Neural progenitor cell (in vitro differentiated cells): ENCODE results near the gene P2RY6. TPM values are rescaled to one million over a fixed set of nuclear protein-coding genes. Genes with fewer than 3 reads are reported as not detected.

Experiments used
- DNase-seq: peaks from one replicate; pipeline ENCODE4 v3.0.0-alpha.2; 2016; ENCODE audit warnings: low spot score
- H2AFZ ChIP-seq: fragments of 200-600 bp; sonication (generic); replicated peaks from 2 replicates; pipeline ENCODE4 v1.6.1; 2016; ENCODE audit warnings: antibody characterized with exemption
- H3F3A ChIP-seq: fragments of 200-600 bp; sonication (generic); 2 replicates; pipeline ENCODE4 v1.6.1; 2016; ENCODE audit warnings: antibody characterized with exemption, low read depth
- H3K27ac ChIP-seq: fragments of 200-600 bp; sonication (generic); 2 replicates; pipeline ENCODE4 v1.5.1; 2016; ENCODE audit warnings: mild to moderate bottlenecking
- H3K27me3 ChIP-seq: fragments of 200-600 bp; sonication (generic); 2 replicates; pipeline ENCODE4 v1.6.1; 2016; ENCODE audit warnings: mild to moderate bottlenecking, moderate library complexity
- H3K36me3 ChIP-seq: fragments of 200-600 bp; sonication (generic); 2 replicates; pipeline ENCODE4 v1.5.1; 2016
- H3K4me1 ChIP-seq: fragments of 200-600 bp; sonication (generic); 2 replicates; pipeline ENCODE4 v1.6.1; 2016; ENCODE audit warnings: mixed run types
- H3K4me2 ChIP-seq: fragments of 200-600 bp; sonication (generic); 2 replicates; pipeline ENCODE4 v1.6.1; 2016
- H3K4me3 ChIP-seq: fragments of 200-600 bp; sonication (generic); 2 replicates; pipeline ENCODE4 v1.5.1; 2016
- H3K79me2 ChIP-seq: fragments of 200-600 bp; sonication (generic); 2 replicates; pipeline ENCODE4 v1.6.1; 2016; ENCODE audit warnings: low read depth
- H3K9ac ChIP-seq: fragments of 200-600 bp; sonication (generic); 2 replicates; pipeline ENCODE4 v1.6.1; 2016
- H3K9me3 ChIP-seq: fragments of 200-600 bp; sonication (generic); 2 replicates; pipeline ENCODE4 v1.5.1; 2016; ENCODE audit warnings: low read depth
- H4K20me1 ChIP-seq: fragments of 200-600 bp; sonication (generic); 2 replicates; pipeline ENCODE4 v1.6.1; 2016; ENCODE audit warnings: low read depth
- H3K27ac Mint-ChIP-seq: 3 replicates; pipeline ENCODE4 v1.8.0; 2021; ENCODE audit warnings: mixed read lengths
- H3K27me3 Mint-ChIP-seq: 2 replicates; pipeline ENCODE4 v1.8.0; 2022; ENCODE audit warnings: low read depth, mild to moderate bottlenecking, inconsistent platforms, moderate library complexity, mixed read lengths; ENCODE audit not compliant: insufficient read depth
- H3K36me3 Mint-ChIP-seq: 3 replicates; pipeline ENCODE4 v1.8.0; 2021; ENCODE audit warnings: mixed read lengths
- H3K4me1 Mint-ChIP-seq: 3 replicates; pipeline ENCODE4 v1.8.0; 2021; ENCODE audit warnings: mixed read lengths
- H3K4me3 Mint-ChIP-seq: 3 replicates; pipeline ENCODE4 v1.8.0; 2021; ENCODE audit warnings: mild to moderate bottlenecking, moderate library complexity, mixed read lengths
- H3K9me3 Mint-ChIP-seq: 3 replicates; pipeline ENCODE4 v1.8.0; 2020; ENCODE audit warnings: mixed read lengths
- EZH2 ChIP-seq: fragments of 200-600 bp; sonication (generic); IDR thresholded peaks from 2 replicates; pipeline ENCODE4 v1.6.1; 2017; ENCODE audit warnings: antibody characterized with exemption, mild to moderate bottlenecking, moderate library complexity
- EZH2phosphoT487 ChIP-seq: fragments of 200-600 bp; sonication (generic); IDR thresholded peaks from 2 replicates; pipeline ENCODE4 v1.6.1; 2017; ENCODE audit warnings: antibody characterized with exemption
- total RNA-seq: library from RNA; depleted of rRNA; stranded (reverse); fragments of >200 nt; gene quantifications from 2 replicates; pipeline ENCODE4 v1.2.3, GENCODE V29; 2015; ENCODE audit warnings: low replicate concordance
- TF ChIP-seq, protein P1 (sequence below): fragments of 200-600 bp; sonication (generic); IDR thresholded peaks from 2 replicates; pipeline ENCODE4 v1.5.1; 2017; ENCODE audit warnings: antibody characterized with exemption, mild to moderate bottlenecking

The P2RY6 gene
- total RNA-seq, 1 donor from 2014 or later = not detected

DNA sequence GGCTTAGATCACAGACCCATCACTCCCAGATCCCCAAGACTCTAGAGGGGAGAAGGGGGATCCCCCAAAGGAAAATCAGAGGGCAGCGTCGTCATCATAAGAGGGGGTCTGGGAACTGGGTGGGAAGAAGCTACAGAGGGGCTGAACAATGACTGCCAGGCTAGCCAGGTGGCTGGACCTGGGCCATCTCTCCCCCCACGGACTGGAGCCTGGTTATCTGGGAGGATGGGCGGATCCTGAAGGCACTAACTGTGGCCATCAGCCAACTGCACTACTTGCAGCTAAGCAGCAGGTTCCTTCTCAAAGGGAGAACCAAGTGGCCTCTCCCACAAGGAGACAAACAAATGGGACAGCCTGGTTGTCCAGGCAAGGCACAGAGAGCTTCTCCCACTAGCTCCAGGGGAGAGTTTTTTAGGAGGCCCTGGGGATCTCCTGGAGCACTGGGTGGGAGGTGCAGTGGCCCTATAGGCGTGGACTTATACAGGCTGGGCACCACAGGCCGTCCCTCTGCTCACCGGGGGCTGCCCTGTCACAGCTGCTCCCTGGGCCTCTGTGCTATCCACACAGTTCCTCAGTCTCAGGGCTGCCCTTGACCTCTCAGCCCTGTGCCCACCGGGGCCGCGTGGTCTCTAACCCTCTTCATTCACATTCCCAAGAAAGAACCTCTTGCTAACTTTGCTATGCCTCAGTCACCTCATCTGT, 15.4 kb downstream of the P2RY6 start:
- H3K9me3 ChIP-seq = no peaks in the 10 kb centered on the region
- H3K79me2 ChIP-seq = no peaks in the 10 kb centered on the region
- no peak overlapping the region for H3K4me3 ChIP-seq
- H3F3A ChIP-seq = no peaks in the 10 kb centered on the region
- no peak for DNase-seq
- no peaks in the 10 kb centered on the region for H4K20me1 ChIP-seq
- Mint-ChIP-seq H3K36me3 (no peaks in the 10 kb centered on the region), H3K27ac (peak overlapping the region; percentile 15), H3K4me3 (no peak overlapping the region), H3K27me3 (peaks cover 17% of the 10 kb centered on the region), H3K4me1 (peaks cover 28% of the 10 kb centered on the region), H3K9me3 (no peaks in the 10 kb centered on the region)
- H3K4me1 ChIP-seq = peaks cover 7% of the 10 kb centered on the region
- no peak overlapping the region for H3K27ac ChIP-seq
- H2AFZ ChIP-seq = no peak overlapping the region
- H3K36me3 ChIP-seq = no peaks in the 10 kb centered on the region
- H3K4me2 ChIP-seq = no peak overlapping the region
- no peak for TF ChIP-seq EZH2
- TF ChIP-seq, protein P1, sequence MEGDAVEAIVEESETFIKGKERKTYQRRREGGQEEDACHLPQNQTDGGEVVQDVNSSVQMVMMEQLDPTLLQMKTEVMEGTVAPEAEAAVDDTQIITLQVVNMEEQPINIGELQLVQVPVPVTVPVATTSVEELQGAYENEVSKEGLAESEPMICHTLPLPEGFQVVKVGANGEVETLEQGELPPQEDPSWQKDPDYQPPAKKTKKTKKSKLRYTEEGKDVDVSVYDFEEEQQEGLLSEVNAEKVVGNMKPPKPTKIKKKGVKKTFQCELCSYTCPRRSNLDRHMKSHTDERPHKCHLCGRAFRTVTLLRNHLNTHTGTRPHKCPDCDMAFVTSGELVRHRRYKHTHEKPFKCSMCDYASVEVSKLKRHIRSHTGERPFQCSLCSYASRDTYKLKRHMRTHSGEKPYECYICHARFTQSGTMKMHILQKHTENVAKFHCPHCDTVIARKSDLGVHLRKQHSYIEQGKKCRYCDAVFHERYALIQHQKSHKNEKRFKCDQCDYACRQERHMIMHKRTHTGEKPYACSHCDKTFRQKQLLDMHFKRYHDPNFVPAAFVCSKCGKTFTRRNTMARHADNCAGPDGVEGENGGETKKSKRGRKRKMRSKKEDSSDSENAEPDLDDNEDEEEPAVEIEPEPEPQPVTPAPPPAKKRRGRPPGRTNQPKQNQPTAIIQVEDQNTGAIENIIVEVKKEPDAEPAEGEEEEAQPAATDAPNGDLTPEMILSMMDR = no peak
- TF ChIP-seq EZH2phosphoT487 = no peak
- H3K27me3 ChIP-seq = no peaks in the 10 kb centered on the region
- H3K9ac ChIP-seq = no peak overlapping the region

DNA sequence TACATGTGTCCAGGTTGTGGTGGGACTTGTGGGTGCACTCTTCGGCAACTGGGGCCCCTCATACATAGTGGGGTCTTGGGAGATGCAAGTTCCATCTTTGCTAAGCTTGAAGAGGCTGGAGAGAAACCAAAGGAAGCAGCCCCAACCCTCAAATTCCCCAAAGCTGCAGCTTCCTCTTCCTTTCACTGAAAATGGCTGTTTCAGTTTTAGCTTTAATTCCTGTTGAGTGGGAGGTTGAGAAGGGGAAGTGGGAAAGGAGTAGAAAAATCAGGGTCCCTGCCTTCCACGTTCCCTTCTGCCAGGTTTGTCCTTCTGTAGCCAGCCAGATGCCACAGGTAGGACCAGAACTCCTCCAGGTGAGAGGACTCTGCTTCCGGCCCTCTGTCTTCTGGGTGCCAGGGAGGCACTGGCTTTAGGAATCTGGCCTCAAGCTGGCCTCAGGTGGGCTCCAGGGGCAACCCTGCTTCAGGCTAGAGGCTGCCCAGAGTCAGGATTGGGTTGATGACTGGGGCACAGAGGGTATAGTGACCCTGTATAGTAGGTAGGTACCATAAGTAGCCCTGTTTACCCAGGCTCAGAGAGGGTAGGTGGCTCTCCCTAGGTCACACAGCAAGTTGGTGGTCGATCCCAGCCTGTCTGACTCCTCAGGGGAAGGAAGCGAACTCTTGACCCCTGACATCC, 16.2 kb downstream of the P2RY6 start:
- Histone ChIP-seq H3K27ac (no peak overlapping the region), H2AFZ (no peak overlapping the region), H3K9me3 (no peaks in the 10 kb centered on the region), H3K27me3 (no peaks in the 10 kb centered on the region), H3K79me2 (no peaks in the 10 kb centered on the region), H3K4me2 (no peak overlapping the region), H3K4me3 (no peak overlapping the region), H3K9ac (no peak overlapping the region), H3K36me3 (no peaks in the 10 kb centered on the region), H3F3A (no peaks in the 10 kb centered on the region), H3K4me1 (peaks cover 13% of the 10 kb centered on the region), H4K20me1 (no peaks in the 10 kb centered on the region)
- Mint-ChIP-seq H3K36me3 (no peaks in the 10 kb centered on the region), H3K27me3 (peaks cover 17% of the 10 kb centered on the region), H3K27ac (no peak overlapping the region), H3K9me3 (no peaks in the 10 kb centered on the region), H3K4me1 (peaks cover 32% of the 10 kb centered on the region), H3K4me3 (no peak overlapping the region)
- no peak for TF ChIP-seq EZH2phosphoT487
- TF ChIP-seq, protein P1 = no peak
- TF ChIP-seq EZH2 = no peak
- DNase-seq = no peak

GRCh38 chr11:73288873-73289707, 17.0 kb downstream of the P2RY6 start:
- Histone ChIP-seq H3K79me2 (no peaks in the 10 kb centered on the region), H3K4me1 (peaks cover 13% of the 10 kb centered on the region), H3K9me3 (no peaks in the 10 kb centered on the region), H3K4me3 (no peak overlapping the region), H4K20me1 (no peaks in the 10 kb centered on the region), H3K36me3 (no peaks in the 10 kb centered on the region), H3F3A (no peaks in the 10 kb centered on the region), H2AFZ (no peak overlapping the region), H3K4me2 (peak overlapping the region; percentile 37), H3K9ac (no peak overlapping the region), H3K27me3 (peaks cover 1% of the 10 kb centered on the region), H3K27ac (no peak overlapping the region)
- peaks cover 33% of the 10 kb centered on the region for H3K4me1 Mint-ChIP-seq
- H3K27ac Mint-ChIP-seq = peak overlapping the region; percentile 4
- no peaks in the 10 kb centered on the region for H3K36me3 Mint-ChIP-seq
- DNase-seq = peak; percentile 88
- H3K27me3 Mint-ChIP-seq = peaks cover 18% of the 10 kb centered on the region
- peak overlapping the region; percentile 4 for H3K4me3 Mint-ChIP-seq
- no peaks in the 10 kb centered on the region for H3K9me3 Mint-ChIP-seq
- no peak for TF ChIP-seq EZH2
- TF ChIP-seq, protein P1 = peak; percentile 96
